GM12878 (cell line): ENCODE data around the gene BTG1. TPM values are rescaled to one million over a fixed set of nuclear protein-coding genes. Genes with fewer than 3 reads are reported as not detected.

Experiments
- ATAC-seq: fragments of 200-7000 bp; cut with Tn5 transposase; 3 replicates; pipeline ENCODE4 v1.9.1; 2020; ENCODE audit warnings: mild to moderate bottlenecking, moderate library complexity
- BruUV-seq: library from RNA; stranded (reverse); fragments of 400-500 nt; replicated peaks from 2 replicates; lab custom pipeline; 2021; lab: Mats Ljungman, UMichigan
- CTCF ChIA-PET: fragments of 300-600 bp; sonication (Branson Sonifier 250); formaldehyde crosslinking; extraction: SDS; loops from one replicate; lab custom pipeline; 2021; ENCODE audit warnings: inconsistent platforms; lab: Yijun Ruan, JAX
- POLR2A ChIA-PET: fragments of 350-600 bp; formaldehyde crosslinking; extraction: SDS; loops from one replicate; lab custom pipeline; 2021; ENCODE audit warnings: inconsistent platforms; lab: Charles Lee
- RAD21 ChIA-PET: fragments of 300-600 bp; sonication (Branson Sonifier 250); formaldehyde crosslinking; loops from one replicate; lab custom pipeline; 2023; ENCODE audit warnings: antibody characterized with exemption; ENCODE audit not compliant: unreplicated experiment; lab: Charles Lee
- SMC1A ChIA-PET: fragments of 300-600 bp; sonication (Branson Sonifier 250); formaldehyde crosslinking; loops from one replicate; lab custom pipeline; 2023; ENCODE audit not compliant: unreplicated experiment, uncharacterized antibody; lab: Charles Lee
- DNase-seq: peaks from one replicate; pipeline ENCODE4 v3.0.0-alpha.2; 2011; ENCODE audit warnings: low read depth, low spot score
- FAIRE-seq: peaks from 3 replicates; lab custom pipeline; 2011; peaks lifted over from hg19 to GRCh38; lab: Jason Lieb, UNC
- H2AFZ ChIP-seq: 2 replicates; pipeline ENCODE4 v1.6.0; 2011; ENCODE audit warnings: low read depth, low read length, control low read depth; ENCODE audit not compliant: control insufficient read depth
- H3K27ac ChIP-seq: 2 replicates; pipeline ENCODE4 v1.5.1; 2011; ENCODE audit warnings: control low read depth; ENCODE audit not compliant: control insufficient read depth, insufficient read depth
- H3K27me3 ChIP-seq, 2 experiments: replicated peaks in 1 of 2; 2 replicates each; pipeline versions ENCODE4 v1.6.0 to v1.6.1; 2011; ENCODE audit warnings: low read length in 1 of 2; ENCODE audit not compliant: control insufficient read depth in 2 of 2, insufficient read depth in 2 of 2
- H3K36me3 ChIP-seq, 2 experiments: 2 replicates each; pipeline ENCODE4 v1.5.1; 2011; ENCODE audit warnings: low read length in 1 of 2; ENCODE audit not compliant: control insufficient read depth in 2 of 2, insufficient read depth in 2 of 2
- H3K4me1 ChIP-seq: 2 replicates; pipeline ENCODE4 v1.6.1; 2011; ENCODE audit warnings: mild to moderate bottlenecking, low read length, moderate library complexity, mixed read lengths; ENCODE audit not compliant: control insufficient read depth, insufficient read depth
- H3K4me2 ChIP-seq: 2 replicates; pipeline ENCODE4 v1.6.0; 2011; ENCODE audit warnings: control low read depth; ENCODE audit not compliant: control insufficient read depth, insufficient read depth
- H3K4me3 ChIP-seq: fragments of 200-600 bp; sonication (generic); 2 replicates; pipeline ENCODE4 v1.5.1; 2016
- H3K79me2 ChIP-seq: 2 replicates; pipeline ENCODE4 v1.6.0; 2011; ENCODE audit warnings: low read length; ENCODE audit not compliant: control insufficient read depth, insufficient read depth
- H3K9ac ChIP-seq: 2 replicates; pipeline ENCODE4 v1.8.0; 2011; ENCODE audit warnings: low read length, control low read depth, mixed read lengths; ENCODE audit not compliant: control insufficient read depth, insufficient read depth
- H3K9me3 ChIP-seq: replicated peaks from 3 replicates; pipeline ENCODE4 v1.5.1; 2011; ENCODE audit warnings: mild to moderate bottlenecking, low read length; ENCODE audit not compliant: control insufficient read depth, insufficient read depth
- H4K20me1 ChIP-seq: 2 replicates; pipeline ENCODE4 v1.6.0; 2011; ENCODE audit not compliant: control insufficient read depth, insufficient read depth
- HDAC6 ChIP-seq: fragments of 200-600 bp; sonication (generic); IDR thresholded peaks from one replicate; pipeline ENCODE4 v1.8.0; 2017; ENCODE audit warnings: antibody characterized with exemption; ENCODE audit not compliant: unreplicated experiment
- KAT2A ChIP-seq: conservative IDR thresholded peaks from 2 replicates; pipeline ENCODE4 v1.6.1; 2011; ENCODE audit warnings: low read depth, low read length; ENCODE audit not compliant: control insufficient read depth
- NFYB ChIP-seq: IDR thresholded peaks from 2 replicates; pipeline ENCODE4 v1.6.1; 2011; ENCODE audit warnings: low read depth, mild to moderate bottlenecking, low read length, improper control_type of control experiment, moderate library complexity; ENCODE audit not compliant: insufficient read depth
- POU2F2 ChIP-seq: IDR thresholded peaks from 3 replicates; pipeline ENCODE4 v1.6.1; 2011; ENCODE audit warnings: low read depth, mild to moderate bottlenecking, low read length, borderline replicate concordance
- RELA ChIP-seq: fragments of 450-650 bp; IDR thresholded peaks from 2 replicates; pipeline ENCODE4 v1.8.0; 2014; ENCODE audit warnings: borderline replicate concordance; ENCODE audit not compliant: partially characterized antibody
- SIN3A ChIP-seq: IDR thresholded peaks from 2 replicates; pipeline ENCODE4 v1.6.1; 2012; ENCODE audit warnings: low read depth, low read length, improper control_type of control experiment
- YBX1 ChIP-seq: fragments of 450-650 bp; IDR thresholded peaks from 2 replicates; pipeline ENCODE4 v1.6.1; 2016; ENCODE audit warnings: antibody characterized with exemption
- ZNF24 ChIP-seq: fragments of 450-650 bp; IDR thresholded peaks from 2 replicates; pipeline ENCODE4 v1.6.1; 2017; ENCODE audit warnings: antibody characterized with exemption, mild to moderate bottlenecking
- ZNF274 ChIP-seq: IDR thresholded peaks from one replicate; pipeline ENCODE4 v1.8.0; 2011; ENCODE audit not compliant: insufficient read length, insufficient read depth
- WGBS: methylation state at CpG from one replicate; pipeline ENCODE4 v1.1.6; 2016; ENCODE audit warnings: low lambda C conversion rate; ENCODE audit not compliant: insufficient replicate concordance, insufficient coverage; ENCODE audit errors: missing lambda C conversion rate; 5-methylcytosine and 5-hydroxymethylcytosine counted together
- in situ Hi-C: fragments of 300-500 bp; cut with MboI; formaldehyde crosslinking; loops from 9 replicates; pipeline ENCODE4 v1.14.3; 2018; ENCODE audit warnings: mixed read lengths
- intact Hi-C: fragments of 100-400 bp; cut with micrococcal nuclease; formaldehyde crosslinking; loops from one replicate; pipeline ENCODE4 v1.14.2; 2022; ENCODE audit not compliant: unreplicated experiment
- polyA plus RNA-seq, 11 experiments: library from polyadenylated mRNA; depleted of rRNA in 4 of 11; unstranded in 6 of 11; stranded (reverse) in 5 of 11; fragments of >200 nt; fragmentation: Nextera tagmentation in 4 of 11; fragmentation: Illumina TruSeq in 1 of 11; extraction: Ambion mirVana in 4 of 11; extraction: Trizol in 1 of 11; gene quantifications; 1 replicate in 1 of 11; 2 replicates in 10 of 11; pipeline versions ENCODE4 v1.2.1 to v1.2.3, GENCODE V29; 2011 to 2016; ENCODE audit warnings: inconsistent platforms in 2 of 11, missing spikeins in 2 of 11, low read depth in 1 of 11
- total RNA-seq, 4 experiments: library from RNA; depleted of rRNA in 3 of 4; stranded (reverse); fragments of >200 nt in 3 of 4; fragmentation: Illumina TruSeq in 1 of 4; extraction: Trizol in 1 of 4; gene quantifications; 2 replicates each; pipeline versions ENCODE4 v1.2.1 to v1.2.3, GENCODE V29; 2013 to 2021
- TF ChIP-seq, protein P1 (sequence below): fragments of 450-650 bp; IDR thresholded peaks from 2 replicates; pipeline ENCODE4 v1.6.1; 2016; ENCODE audit warnings: mild to moderate bottlenecking, moderate library complexity, borderline replicate concordance
- TF ChIP-seq, protein P2 (sequence below): fragments of 450-650 bp; formaldehyde crosslinking; IDR thresholded peaks from 2 replicates; pipeline ENCODE4 v1.4.0; 2022; ENCODE audit warnings: mild to moderate bottlenecking, moderate library complexity
- TF ChIP-seq, protein P3 (sequence below): IDR thresholded peaks from 2 replicates; pipeline ENCODE4 v1.6.1; 2012; ENCODE audit warnings: low read depth, low read length, improper control_type of control experiment
- TF ChIP-seq, protein P4 (sequence below): fragments of 450-650 bp; IDR thresholded peaks from 2 replicates; pipeline ENCODE4 v1.6.1; 2016; ENCODE audit warnings: mild to moderate bottlenecking

Gene BTG1
- total and polyA plus RNA-seq, 10 of the 15 experiments (the other 5 are each of a cell fraction or from before 2014, with no cell fraction given): 23.7 to 194 (median 56.4) TPM

DNA sequence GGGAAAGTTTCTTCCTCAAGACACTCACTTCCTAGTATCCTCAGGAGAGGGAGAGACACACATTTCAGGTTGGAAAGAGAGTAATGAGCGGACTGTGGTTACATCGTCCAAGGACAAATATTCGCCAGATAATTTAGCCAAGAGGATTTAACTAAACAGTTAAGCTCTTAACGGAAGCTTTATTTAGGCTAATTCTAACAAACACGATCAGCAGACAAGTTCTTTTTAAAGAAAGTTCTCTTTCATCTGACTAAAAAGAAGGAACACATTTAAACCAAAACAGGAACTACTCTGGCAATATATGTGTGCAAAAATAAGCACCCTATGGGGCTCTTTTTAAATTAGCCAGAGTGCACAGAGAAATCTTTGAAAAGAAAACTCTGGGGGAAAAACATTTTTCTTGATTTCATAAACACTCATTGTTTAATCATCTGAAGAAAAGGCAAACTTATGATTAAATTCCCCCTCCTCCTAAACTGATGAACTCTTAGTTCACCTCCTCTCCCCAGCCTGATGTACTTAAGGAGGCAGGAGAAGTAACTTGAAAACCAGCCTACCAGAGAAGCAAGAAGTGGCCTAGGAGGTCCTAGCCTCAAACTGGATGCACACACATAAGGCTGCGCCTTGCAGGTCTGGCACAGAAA, 13.3 kb upstream of the BTG1 start:
- Histone ChIP-seq H3K9ac (peak overlapping the region; percentile 68), H3K27ac (peak overlapping the region; percentile 87), H3K79me2 (no peaks in the 10 kb centered on the region), H3K4me1 (peaks cover 21% of the 10 kb centered on the region), H3K4me3 (peak overlapping the region; percentile 59), H3K9me3 (no peaks in the 10 kb centered on the region), H3K36me3 (no peaks in the 10 kb centered on the region), H3K4me2 (peak overlapping the region; percentile 98), H2AFZ (peak overlapping the region; percentile 87), H4K20me1 (no peaks in the 10 kb centered on the region), H3K27me3 (no peaks in the 10 kb centered on the region)
- ChIA-PET RAD21 (interaction anchor here (0.7 to 4.9 kb wide), 15 partner anchors 8 to 411 kb away, joined by 3 to 52 read pairs (median 5); partner anchors contain the start of gene BTG1), POLR2A (interaction anchor here (1.1 to 19.5 kb wide), 7 partner anchors 8 to 335 kb away, joined by 3 to 222 read pairs (median 5); partner anchors contain the start of gene BTG1), CTCF (interaction anchor here (0.5 to 2.6 kb wide), 5 partner anchors 8 to 347 kb away, joined by 3 to 6 read pairs (median 4); no protein-coding TSS in a partner anchor), SMC1A (interaction anchor here (0.7 to 11.0 kb wide), 15 partner anchors 8 to 345 kb away, joined by 3 to 120 read pairs (median 5); partner anchors contain the start of gene BTG1)
- in situ Hi-C loops: no loop called here
- intact Hi-C loops: loop anchor here (5.0 kb wide), 1 partner anchor 48 kb away; no protein-coding TSS in a partner anchor
- ATAC-seq: peak; percentile 73
- BruUV-seq: no TSS peak
- WGBS: 3% methylated on average over 6 of the region's 6 CpGs
- DNase-seq: no peak
- no peak for FAIRE-seq
- no peak for TF ChIP-seq ZNF274
- no peak for TF ChIP-seq POU2F2
- TF ChIP-seq, protein P1, sequence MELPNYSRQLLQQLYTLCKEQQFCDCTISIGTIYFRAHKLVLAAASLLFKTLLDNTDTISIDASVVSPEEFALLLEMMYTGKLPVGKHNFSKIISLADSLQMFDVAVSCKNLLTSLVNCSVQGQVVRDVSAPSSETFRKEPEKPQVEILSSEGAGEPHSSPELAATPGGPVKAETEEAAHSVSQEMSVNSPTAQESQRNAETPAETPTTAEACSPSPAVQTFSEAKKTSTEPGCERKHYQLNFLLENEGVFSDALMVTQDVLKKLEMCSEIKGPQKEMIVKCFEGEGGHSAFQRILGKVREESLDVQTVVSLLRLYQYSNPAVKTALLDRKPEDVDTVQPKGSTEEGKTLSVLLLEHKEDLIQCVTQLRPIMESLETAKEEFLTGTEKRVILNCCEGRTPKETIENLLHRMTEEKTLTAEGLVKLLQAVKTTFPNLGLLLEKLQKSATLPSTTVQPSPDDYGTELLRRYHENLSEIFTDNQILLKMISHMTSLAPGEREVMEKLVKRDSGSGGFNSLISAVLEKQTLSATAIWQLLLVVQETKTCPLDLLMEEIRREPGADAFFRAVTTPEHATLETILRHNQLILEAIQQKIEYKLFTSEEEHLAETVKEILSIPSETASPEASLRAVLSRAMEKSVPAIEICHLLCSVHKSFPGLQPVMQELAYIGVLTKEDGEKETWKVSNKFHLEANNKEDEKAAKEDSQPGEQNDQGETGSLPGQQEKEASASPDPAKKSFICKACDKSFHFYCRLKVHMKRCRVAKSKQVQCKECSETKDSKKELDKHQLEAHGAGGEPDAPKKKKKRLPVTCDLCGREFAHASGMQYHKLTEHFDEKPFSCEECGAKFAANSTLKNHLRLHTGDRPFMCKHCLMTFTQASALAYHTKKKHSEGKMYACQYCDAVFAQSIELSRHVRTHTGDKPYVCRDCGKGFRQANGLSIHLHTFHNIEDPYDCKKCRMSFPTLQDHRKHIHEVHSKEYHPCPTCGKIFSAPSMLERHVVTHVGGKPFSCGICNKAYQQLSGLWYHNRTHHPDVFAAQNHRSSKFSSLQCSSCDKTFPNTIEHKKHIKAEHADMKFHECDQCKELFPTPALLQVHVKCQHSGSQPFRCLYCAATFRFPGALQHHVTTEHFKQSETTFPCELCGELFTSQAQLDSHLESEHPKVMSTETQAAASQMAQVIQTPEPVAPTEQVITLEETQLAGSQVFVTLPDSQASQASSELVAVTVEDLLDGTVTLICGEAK: peak; percentile 84
- TF ChIP-seq, protein P2, sequence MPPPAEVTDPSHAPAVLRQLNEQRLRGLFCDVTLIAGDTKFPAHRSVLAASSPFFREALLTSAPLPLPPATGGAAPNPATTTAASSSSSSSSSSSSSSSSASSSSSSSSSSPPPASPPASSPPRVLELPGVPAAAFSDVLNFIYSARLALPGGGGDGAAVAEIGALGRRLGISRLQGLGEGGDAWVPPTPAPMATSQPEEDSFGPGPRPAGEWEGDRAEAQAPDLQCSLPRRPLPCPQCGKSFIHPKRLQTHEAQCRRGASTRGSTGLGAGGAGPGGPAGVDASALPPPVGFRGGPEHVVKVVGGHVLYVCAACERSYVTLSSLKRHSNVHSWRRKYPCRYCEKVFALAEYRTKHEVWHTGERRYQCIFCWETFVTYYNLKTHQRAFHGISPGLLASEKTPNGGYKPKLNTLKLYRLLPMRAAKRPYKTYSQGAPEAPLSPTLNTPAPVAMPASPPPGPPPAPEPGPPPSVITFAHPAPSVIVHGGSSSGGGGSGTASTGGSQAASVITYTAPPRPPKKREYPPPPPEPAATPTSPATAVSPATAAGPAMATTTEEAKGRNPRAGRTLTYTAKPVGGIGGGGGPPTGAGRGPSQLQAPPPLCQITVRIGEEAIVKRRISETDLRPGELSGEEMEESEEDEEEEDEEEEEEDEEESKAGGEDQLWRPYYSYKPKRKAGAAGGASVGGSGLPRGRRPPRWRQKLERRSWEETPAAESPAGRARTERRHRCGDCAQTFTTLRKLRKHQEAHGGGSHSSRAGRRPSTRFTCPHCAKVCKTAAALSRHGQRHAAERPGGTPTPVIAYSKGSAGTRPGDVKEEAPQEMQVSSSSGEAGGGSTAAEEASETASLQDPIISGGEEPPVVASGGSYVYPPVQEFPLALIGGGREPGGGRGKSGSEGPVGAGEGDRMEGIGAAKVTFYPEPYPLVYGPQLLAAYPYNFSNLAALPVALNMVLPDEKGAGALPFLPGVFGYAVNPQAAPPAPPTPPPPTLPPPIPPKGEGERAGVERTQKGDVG (CRISPR knock-in tag): no peak
- no peak for TF ChIP-seq NFYB
- TF ChIP-seq, protein P3, sequence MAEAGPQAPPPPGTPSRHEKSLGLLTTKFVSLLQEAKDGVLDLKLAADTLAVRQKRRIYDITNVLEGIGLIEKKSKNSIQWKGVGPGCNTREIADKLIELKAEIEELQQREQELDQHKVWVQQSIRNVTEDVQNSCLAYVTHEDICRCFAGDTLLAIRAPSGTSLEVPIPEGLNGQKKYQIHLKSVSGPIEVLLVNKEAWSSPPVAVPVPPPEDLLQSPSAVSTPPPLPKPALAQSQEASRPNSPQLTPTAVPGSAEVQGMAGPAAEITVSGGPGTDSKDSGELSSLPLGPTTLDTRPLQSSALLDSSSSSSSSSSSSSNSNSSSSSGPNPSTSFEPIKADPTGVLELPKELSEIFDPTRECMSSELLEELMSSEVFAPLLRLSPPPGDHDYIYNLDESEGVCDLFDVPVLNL: no peak
- TF ChIP-seq, protein P4, sequence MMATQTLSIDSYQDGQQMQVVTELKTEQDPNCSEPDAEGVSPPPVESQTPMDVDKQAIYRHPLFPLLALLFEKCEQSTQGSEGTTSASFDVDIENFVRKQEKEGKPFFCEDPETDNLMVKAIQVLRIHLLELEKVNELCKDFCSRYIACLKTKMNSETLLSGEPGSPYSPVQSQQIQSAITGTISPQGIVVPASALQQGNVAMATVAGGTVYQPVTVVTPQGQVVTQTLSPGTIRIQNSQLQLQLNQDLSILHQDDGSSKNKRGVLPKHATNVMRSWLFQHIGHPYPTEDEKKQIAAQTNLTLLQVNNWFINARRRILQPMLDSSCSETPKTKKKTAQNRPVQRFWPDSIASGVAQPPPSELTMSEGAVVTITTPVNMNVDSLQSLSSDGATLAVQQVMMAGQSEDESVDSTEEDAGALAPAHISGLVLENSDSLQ: no peak
- no peak for TF ChIP-seq SIN3A
- no peak for TF ChIP-seq ZNF24
- no peak for TF ChIP-seq YBX1
- no peak for TF ChIP-seq HDAC6
- no peak for TF ChIP-seq KAT2A
- TF ChIP-seq RELA: no peak
